HFFc6 (cell line): ENCODE results near the gene PEX16. TPM values are rescaled to one million over a fixed set of nuclear protein-coding genes. Genes with fewer than 3 reads are reported as not detected.

ENCODE experiments used
- DNase-seq: peaks from one replicate; pipeline ENCODE4 v3.0.0-alpha.2; 2018
- H3K27ac Mint-ChIP-seq: 2 replicates; pipeline ENCODE4 v1.8.0; 2020; ENCODE audit warnings: mild to moderate bottlenecking, mixed read lengths
- H3K27me3 Mint-ChIP-seq: 2 replicates; pipeline ENCODE4 v1.8.0; 2021; ENCODE audit warnings: mild to moderate bottlenecking, moderate library complexity, mixed read lengths; ENCODE audit not compliant: insufficient read depth
- H3K36me3 Mint-ChIP-seq: 2 replicates; pipeline ENCODE4 v1.8.0; 2021; ENCODE audit warnings: low read depth, mixed read lengths
- H3K4me1 Mint-ChIP-seq: 2 replicates; pipeline ENCODE4 v1.8.0; 2020; ENCODE audit warnings: low read depth, mixed read lengths
- H3K4me3 Mint-ChIP-seq: 2 replicates; pipeline ENCODE4 v1.8.0; 2020; ENCODE audit warnings: mild to moderate bottlenecking, moderate library complexity, mixed read lengths
- H3K9me3 Mint-ChIP-seq: 2 replicates; pipeline ENCODE4 v1.8.0; 2020; ENCODE audit warnings: mild to moderate bottlenecking, mixed read lengths
- CTCF ChIP-seq: fragments of 200-600 bp; sonication (generic); IDR thresholded peaks from 2 replicates; pipeline ENCODE4 v1.5.0; 2021; ENCODE audit warnings: antibody characterized with exemption, mild to moderate bottlenecking
- total RNA-seq, 6 experiments: library from RNA; stranded (reverse); fragmentation: NEBNext Ultra II Directional; extraction: Animal tissue kit (Norgen Biotek cat#: 25700); gene quantifications; 2 replicates in 1 of 6; 3 replicates in 5 of 6; pipeline ENCODE4 v1.2.3, GENCODE V29; 2021

Gene PEX16
- total RNA-seq, 6 experiments from 2014 or later = 23.4 to 27.2 (median 25.9) TPM

DNA sequence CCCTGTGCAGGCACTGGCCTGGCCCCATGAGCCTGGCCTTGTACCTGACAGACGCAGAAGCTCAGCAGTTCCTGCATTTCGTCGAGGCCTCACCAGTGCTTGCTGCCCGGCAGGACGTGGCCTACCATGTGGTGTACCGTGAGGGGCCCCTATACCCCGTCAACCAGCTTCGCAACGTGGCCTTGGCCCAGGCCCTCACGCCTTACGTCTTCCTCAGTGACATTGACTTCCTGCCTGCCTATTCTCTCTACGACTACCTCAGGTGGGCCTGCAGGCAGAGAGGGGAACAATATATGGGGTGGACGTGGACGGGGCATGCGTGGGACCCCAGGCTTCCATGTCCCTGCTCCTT lies 9.6 kb upstream of the PEX16 start:
- no peaks in the 10 kb centered on the region for H3K9me3 Mint-ChIP-seq
- peaks cover 4% of the 10 kb centered on the region for H3K36me3 Mint-ChIP-seq
- no peak for DNase-seq
- TF ChIP-seq CTCF = no peak
- no peak overlapping the region for H3K4me3 Mint-ChIP-seq
- H3K27ac Mint-ChIP-seq = no peak overlapping the region
- H3K27me3 Mint-ChIP-seq = peaks cover 23% of the 10 kb centered on the region
- H3K4me1 Mint-ChIP-seq = peaks cover 9% of the 10 kb centered on the region

DNA sequence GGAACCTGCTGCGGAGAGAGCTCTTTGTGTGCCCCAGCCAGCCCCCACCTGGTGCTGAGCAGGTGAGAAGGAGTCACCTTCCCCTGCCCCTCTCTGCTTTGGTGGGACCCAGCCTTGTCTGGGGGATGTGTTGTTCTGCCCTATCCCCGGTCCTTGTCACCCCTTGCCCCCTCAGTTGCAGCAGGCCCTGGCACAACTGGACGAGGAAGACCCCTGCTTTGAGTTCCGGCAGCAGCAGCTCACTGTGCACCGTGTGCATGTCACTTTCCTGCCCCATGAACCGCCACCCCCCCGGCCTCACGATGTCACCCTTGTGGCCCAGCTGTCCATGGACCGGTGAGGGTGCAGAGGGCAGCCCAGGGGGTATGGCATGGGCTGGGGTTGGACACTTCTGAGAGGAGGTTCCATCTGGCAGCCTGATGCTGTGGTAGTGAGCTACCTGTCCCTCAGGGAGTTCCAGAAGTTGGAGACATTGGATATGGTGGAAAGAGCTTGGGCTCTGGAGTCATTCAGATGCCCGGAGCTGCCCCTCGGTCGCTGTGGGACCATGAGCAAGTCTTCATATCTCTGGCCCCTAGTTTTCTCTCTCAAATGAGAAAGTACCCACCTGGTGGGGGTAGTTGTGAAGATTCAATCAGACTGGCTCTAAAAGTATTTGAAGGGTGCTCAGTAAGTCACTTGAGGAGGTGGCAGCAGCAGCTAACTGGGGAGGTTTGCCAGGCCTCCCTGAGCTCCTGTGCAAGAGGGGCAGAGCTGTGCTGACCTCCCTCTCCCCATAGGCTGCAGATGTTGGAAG lies 9.1 kb upstream of the PEX16 start:
- TF ChIP-seq CTCF = no peak
- Mint-ChIP-seq H3K4me1 (peaks cover 9% of the 10 kb centered on the region), H3K4me3 (no peak overlapping the region), H3K27me3 (peaks cover 23% of the 10 kb centered on the region), H3K36me3 (peaks cover 4% of the 10 kb centered on the region), H3K9me3 (no peaks in the 10 kb centered on the region), H3K27ac (no peak overlapping the region)
- no peak for DNase-seq

DNA sequence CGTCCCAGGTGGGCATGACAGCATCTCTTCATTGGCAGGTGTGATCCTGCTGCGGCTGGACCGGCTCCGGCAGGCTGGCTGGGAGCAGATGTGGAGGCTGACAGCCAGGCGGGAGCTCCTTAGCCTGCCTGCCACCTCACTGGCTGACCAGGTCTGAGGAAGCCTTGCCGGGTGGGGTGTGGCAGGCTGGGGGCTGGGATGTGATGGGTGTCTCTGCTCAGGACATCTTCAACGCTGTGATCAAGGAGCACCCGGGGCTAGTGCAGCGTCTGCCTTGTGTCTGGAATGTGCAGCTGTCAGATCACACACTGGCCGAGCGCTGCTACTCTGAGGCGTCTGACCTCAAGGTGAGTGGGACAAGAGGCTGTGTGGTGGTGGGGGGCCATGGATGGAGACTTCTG lies 8.3 kb upstream of the PEX16 start:
- DNase-seq = no peak
- Mint-ChIP-seq H3K27ac (no peak overlapping the region), H3K36me3 (no peaks in the 10 kb centered on the region), H3K4me3 (no peak overlapping the region), H3K27me3 (peaks cover 30% of the 10 kb centered on the region), H3K4me1 (peaks cover 9% of the 10 kb centered on the region), H3K9me3 (no peaks in the 10 kb centered on the region)
- TF ChIP-seq CTCF = no peak

- Mint-ChIP-seq H3K36me3 (no peaks in the 10 kb centered on the region), H3K27ac (no peak overlapping the region), H3K4me3 (no peak overlapping the region), H3K9me3 (no peaks in the 10 kb centered on the region), H3K27me3 (peaks cover 33% of the 10 kb centered on the region), H3K4me1 (peaks cover 9% of the 10 kb centered on the region)
- no peak for TF ChIP-seq CTCF
- no peak for DNase-seq
Observed at GRCh38 chr11:45925550-45925949, 7.9 kb upstream of the PEX16 start.

DNA sequence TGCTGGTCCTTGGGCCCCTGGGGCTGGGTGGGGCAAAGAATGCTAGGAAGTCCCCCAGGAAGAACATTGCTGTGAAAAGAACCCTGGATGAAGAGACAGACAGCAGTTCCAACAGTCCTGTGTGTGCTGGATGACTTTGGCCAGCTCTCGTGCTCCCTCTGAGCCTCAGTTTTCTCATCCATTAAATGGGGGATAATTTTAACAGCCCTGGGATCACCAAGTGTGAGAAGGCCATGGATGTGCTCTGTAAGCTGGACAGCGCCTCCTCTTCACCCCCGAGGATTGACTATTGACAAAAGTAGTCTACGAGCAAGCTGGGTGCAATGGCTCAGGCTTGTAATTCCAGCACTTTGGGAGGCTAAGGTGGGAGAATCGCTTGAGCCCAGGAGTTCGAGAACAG lies 7.2 kb upstream of the PEX16 start:
- Mint-ChIP-seq H3K36me3 (no peaks in the 10 kb centered on the region), H3K27ac (no peak overlapping the region), H3K4me3 (no peak overlapping the region), H3K27me3 (peaks cover 34% of the 10 kb centered on the region), H3K4me1 (peaks cover 5% of the 10 kb centered on the region), H3K9me3 (no peaks in the 10 kb centered on the region)
- no peak for TF ChIP-seq CTCF
- DNase-seq = no peak
